HG03139 (cell line): ENCODE measurements around the gene C15orf39.
"Not testable (repeated sequence)": the region's sequence is repeated elsewhere in the genome, so short reads cannot be mapped to it uniquely, and the experiment has no call there.

Source experiments
- ATAC-seq: cut with Tn5 transposase; IDR thresholded peaks from one replicate; pipeline ENCODE4 v1.9.1; 2021; ENCODE audit not compliant: unreplicated experiment

C15orf39 gene

DNA sequence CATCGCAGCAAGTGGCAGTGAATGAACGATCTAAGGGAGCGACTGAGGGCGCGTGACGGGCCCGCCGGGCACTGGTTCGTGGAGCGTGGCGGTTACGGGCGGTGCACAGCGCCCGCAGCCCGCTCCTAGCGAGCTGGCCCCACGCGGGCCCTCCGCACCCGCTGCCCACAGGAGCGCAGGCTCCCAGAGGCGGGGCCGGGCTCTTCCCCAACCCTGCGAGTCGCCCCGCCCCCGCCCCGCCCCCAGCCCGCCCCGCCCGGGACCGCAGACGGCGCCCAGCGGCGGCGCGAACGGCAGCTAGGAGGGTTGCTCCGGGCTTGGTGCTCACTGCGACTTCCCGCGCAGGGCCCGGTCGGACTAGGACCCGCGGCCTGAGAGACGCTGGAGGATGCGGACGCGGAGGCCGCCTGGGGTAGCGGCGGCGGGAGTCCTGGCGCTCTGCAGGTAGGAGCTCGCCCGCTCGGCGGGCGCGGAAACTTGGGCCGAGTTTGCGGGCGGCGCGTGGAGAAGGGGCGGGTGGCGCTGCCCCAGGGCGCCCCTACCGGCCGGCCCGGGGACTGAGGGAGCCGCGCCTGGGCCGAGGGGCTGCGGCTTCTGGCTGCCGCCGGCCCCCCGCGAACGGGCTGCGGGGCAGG, at the start of gene C15orf39:
Gene C15orf39 (plus strand): TSS at position 267 of the 635 bp plus-strand sequence. CDS start 4,167 bp downstream, outside the sequence.
- peak; percentile 32 for ATAC-seq

DNA sequence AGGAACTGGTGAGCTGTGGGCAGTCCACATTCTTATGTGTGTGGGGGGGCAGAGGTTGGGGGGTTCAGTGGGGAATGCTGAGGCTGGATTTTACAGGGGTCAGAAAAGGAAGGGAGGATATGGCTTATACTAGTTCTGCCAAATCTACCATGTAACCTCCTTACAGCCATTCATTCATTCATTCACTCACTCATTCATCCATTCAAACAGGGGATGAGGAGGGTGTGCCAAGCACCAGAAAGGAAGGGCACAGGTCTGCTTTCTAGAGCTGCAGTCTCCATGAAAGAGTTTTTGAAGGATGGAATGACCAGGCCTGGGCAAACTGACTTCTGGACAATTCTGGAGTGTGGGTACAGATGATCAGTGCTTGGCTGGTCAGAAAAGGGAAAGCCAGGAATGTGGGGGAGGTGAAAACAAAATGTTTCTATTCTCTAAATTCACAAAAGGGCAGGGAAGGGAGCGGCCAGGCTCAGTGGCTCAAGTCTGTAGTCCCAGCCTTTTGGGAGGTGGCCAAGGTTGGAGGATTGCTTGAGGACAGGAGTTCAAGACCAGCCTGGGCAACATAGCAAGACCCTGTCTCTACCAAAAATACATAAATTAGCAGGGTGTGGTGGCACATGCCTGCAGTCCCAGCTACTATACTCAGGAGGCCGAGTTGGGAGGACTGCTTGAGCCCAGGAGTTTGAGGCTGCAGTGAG, 49.2 kb upstream of the C15orf39 start:
- ATAC-seq = no peak

DNA sequence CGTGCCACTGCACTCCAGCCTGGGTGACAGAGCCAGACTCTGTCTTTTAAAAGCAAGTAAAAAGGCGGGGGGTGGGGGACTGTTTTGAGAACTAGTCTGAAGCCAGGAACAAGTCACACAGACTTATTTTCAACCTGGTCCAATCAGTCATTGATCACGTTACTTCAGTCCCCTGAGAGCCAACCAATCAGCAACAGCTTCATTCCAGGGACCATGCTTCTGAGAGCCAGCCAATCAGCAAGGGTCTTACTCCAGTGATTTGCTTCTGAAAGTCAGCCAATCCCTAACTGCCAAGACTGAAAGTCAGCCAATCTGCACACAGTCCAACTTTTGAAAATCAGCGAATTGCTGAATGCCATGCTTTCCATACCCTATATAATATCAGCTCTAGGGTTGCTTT, 48.6 kb upstream of the C15orf39 start:
- no peak for ATAC-seq

DNA sequence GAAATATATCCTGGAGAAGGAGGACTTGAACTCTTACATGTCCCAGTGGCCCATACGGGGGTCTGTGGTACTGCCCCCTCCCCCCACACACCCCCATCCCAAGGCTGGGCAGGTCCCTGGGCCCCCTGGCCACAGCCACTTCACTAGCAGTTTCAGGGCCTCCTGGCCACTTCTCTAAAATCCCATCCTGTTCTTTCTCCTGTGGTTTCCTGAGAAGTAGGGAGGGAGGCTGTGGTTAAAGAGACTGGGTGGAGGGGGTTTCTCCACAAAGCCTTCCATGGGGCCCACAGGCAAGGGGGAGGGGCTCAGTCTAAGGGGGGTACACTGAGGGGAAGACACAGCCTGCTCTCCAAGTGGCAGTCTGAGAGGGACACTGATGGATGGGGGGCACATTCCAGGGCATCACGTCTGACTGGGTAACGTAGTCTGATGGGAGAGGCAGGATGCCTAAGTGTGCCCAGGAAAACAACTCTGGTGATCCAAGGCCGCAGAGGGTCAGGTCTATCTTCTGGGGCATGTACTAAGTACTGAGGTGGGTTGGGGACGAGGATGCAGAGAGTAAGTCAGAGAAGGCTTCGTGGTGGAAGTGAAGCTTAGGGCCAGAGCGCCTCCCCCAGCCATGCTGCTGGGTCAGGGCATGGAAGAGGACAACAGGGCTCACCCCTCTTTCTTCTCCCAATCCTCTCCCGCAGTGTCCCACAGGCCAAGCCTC, 48.0 kb upstream of the C15orf39 start:
- ATAC-seq = no peak

DNA sequence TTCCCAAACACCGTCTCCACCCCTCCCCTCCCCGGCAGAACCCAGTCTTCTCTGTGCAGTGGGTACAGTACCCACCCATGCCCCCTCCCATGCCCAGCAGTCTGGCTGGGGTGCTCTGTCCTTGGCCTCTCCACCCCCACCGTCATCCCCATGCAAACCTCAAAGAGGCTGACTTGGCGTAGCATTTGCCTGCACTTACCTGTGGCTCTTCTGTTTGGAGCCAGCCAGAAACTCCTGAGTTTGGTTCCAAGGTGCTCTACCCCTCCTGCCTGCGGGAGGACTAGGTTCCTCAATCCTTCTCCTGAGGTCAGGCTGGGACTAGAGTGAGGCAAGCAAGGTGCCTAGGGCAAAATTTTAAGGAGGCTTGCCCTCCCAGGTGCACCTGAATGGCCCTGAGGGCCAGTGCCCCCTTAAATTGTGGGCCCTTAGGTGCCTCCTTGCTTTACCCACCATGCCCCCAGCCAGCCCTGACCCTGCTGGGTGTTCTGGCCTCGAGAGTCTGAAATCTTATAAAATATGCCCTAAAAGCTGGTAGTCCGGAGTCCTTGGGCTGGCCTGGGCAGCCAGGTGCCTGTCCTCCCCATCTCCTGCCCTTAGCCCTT, 47.1 kb upstream of the C15orf39 start:
- no peak for ATAC-seq

DNA sequence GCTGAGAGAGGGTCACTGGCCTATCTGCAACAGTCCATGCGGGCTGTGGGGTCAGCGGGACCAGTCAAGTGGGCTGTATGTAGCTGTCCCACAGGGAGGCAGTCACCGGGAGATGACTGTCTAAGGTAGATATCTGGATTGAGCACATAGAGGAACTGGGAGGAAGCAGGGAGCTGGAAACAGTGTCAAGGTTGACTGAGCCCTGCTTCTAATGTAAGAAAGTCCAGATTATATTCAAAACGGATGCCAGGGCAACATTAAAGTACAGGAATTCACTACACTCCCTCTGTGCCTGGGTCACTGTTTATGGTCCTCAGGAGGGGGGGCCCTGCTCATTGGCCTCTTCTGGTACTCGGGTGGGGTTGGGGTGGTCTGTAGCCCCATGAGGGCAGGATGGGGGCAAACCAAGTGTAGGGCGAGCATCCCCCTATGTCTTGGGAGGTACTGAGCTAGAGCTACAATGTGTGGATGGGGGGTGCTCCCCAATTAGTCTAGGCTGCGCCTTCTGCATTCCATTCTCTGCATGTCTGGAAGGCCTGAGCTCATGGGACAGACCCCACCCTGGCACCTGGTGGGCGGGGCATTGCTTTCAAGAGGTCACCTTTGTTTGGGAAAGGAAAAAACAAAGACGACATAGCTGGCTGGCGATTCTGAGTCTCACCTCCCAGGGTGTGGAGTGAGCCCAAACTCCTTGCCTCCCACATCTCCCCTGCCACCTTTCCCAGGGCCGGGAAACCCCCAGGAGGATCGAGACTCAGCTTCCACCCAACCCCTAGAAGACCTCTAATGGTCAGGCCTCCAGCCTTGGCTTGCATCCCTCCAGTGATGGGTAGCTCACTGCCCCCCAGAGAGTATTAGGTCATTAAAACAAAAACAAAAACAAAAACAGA, 45.1 kb upstream of the C15orf39 start:
- no peak for ATAC-seq

DNA sequence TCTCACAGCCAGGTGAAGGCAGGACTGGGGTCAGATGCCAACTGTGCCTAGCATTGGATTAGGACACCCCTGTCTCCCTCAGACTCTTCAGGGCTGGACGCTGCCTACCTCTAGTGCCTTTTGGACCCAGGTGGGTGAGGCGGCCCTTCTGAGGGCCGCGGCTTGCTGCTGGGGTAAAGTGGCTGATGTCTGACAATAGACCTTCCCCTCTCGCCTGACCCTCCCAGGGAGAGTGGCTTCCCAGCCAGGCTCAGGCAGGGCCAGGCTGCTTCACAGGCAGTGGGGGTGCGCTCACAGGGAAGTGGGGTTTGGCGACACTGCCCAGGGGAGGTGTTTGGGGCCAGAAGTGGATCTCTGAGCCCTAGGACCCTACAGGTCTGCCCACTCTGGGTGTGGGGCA, 43.3 kb upstream of the C15orf39 start:
- no peak for ATAC-seq

DNA sequence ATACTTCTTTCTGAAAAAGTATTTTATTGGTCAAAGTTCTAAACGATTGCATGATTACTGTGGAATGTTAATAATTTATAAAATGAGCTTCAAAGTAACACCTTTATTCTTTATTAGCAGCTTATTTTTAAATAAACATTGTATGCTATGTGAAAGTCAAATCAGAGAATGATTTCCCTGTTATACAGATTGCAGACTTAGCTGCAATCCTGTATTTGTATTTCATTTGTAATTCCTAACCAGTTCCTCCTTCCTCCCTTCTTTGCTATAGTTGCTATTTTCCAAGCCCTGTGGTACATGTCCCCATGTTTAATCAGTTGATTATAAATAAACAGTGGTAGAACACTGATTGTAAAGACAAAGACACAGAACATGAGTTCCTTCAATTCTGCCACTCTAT, 42.4 kb upstream of the C15orf39 start:
- no peak for ATAC-seq

DNA sequence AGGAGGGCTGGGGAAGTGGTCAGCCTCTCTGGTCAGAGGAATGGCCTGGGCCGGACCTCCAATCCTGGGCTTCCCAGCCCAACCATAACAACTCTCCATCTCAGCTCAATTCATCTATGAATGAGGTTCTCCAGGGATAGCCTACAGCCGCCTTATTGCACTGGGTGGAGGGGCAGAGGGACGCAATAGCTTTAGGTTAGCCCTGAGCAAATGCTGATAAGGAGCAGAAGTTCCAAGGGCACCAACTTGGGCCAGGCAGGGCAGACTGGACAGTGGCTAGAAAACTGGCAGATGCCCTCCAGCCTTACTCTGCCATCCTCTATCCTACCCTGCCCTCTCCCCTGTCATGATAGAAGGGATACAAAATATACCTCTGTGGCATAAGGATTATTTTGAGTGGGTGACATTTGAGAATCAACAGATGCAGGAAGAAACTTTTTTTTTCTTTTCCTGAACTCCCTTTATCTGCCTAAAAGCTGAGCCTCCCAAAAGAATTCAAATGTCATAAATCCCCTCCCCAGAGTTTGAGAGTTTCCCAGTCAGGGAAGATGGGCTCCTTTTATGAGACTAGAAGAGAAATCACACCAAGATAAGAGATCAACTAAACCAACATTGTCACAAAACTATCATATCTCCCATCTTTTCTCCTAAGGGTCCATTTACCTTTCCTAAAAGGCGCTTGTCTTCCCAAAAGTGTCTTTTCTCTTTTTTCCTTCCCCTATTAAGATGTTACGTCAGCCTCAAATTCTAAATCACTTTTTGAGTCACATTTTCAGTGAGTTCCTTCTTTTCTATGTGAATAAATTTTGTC, 40.4 kb upstream of the C15orf39 start:
- no peak for ATAC-seq

DNA sequence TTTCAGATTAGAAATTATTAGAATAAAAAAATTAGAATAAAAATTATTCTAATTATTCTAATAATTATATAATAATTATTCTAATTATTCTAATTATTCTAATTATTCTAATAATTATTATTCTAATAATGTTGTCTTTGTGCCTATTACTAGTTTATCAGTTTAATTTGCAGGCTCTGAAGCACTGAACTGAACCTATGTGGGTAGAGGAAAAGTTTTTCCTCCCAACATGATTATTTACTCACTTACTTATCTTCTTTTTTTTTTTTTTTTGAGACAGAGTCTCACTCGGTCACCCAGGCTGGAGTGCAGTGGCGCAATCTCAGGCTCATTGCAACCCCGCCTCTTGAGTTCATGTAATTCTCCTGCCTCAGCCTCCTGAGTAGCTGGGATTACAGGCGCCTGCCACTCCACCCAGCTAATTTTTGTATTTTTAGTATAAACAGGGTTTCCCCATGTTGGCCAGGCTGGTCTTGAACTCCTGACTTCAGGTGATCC, 39.7 kb upstream of the C15orf39 start:
- no peak for ATAC-seq

DNA sequence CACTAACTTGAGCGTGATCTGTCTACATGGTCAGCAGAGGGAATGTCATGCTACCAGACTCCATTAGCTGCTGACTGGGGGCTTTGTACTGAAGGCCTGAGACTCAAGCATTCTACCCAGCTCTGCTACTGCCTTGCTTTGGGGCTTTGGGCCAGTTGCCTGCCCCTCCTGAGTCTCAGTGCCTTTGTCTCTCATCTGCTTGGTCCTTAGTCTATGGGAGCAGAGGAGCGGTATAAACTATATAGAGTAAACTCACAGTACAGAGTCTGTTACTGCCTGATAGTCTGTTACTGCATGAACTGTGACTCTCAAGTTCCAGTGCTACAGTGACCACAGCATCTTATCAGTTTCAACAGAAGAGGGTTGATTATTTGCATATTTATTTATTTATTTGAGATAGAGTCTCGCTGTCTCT, 38.5 kb upstream of the C15orf39 start:
- ATAC-seq = no peak

DNA sequence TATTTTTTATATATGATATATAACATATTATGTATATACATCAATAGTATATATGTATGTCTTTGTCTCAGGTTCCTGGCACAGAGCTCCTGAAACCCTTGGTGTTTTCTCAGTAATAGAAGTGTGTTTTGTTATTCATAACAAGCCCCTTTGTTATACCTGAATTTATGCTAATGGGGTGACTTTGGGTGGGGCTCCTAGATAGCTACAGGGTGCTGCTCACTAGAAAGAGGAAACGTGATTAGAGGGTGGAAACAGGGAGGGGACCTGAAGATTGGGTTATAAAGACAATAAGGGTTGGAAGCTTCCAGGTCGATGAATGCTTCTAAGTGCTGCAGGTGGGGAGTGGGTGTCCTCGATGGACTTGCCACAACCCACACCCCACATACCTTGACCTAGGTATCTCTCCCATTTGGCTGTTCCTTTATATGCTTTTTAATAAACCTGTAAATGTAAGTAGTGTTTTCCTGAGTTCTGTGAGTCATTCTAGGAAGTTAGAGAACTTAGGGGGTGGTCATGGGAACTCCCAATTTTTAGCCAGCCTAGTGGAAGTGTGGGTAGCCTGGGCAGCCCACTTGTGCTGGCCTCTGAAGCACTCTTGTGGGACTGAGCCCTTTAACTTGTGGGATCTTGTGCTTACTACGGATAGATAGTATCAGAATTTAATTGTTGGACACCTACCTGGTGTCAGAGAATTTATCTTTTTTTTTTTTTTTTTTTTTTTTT, 36.9 kb upstream of the C15orf39 start:
- ATAC-seq = no peak

DNA sequence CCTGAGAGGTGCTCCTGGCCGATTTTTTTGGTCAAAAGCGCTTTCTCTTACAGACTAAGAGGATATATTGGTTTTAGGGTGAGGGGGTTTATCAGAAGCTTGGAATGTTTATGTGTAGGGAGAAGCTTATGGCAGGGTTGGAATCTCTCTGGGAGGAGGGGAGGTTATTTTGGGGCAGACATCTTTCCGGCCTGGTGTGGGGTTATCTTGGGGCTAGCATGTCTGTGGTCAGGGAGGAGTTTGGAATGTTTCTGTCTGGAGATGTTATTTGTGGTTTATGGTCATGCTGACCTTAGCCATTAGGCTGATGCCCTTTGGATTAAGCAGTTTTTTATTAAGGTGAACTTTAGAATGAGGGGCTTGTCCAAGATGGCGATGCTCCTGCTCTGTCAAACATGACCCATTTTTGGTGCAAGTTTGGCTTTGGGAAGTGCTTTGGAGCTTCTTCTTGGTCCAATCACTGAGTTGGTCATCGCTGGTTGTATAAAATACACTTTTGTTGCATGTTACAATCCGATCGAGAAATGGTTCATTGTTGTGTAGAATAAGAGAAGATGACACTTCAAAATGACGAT, 35.1 kb upstream of the C15orf39 start:
- ATAC-seq = not testable (repeated sequence)

DNA sequence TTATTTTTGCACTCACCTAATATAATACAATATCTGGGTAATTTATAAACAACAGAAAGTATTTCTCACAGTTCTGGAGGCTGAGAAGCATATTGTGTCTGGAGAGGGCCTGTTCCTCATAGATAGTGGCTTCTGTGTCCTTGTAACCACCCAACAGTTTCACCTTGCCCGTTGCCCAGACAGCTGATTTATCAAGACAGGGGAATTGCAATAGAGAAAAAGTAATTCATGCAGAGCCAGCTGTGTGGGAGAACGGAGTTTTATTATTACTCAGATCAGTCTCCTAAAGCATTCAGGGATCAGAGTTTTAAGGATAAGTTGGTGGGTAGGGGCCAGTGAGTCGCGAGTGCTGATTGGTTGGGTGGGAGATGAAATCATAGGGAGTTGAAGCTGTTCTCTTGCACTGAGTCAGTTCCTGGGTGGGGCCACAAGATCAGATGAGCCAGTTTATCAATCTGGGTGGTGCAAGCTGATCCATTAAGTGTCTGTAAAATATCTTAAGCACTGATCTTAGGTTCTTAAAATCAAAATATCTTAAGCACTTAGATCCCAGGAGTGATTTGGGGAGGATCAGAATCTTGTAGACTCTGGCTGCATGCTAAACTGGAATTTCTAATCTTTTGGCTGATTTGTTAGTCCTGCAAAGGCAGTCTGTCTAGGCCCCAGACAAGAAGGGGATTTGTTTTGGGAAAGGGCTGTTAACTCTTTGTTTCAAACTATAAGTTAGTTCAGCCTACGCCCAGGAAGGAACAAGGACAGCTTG, 33.9 kb upstream of the C15orf39 start:
- no peak for ATAC-seq

DNA sequence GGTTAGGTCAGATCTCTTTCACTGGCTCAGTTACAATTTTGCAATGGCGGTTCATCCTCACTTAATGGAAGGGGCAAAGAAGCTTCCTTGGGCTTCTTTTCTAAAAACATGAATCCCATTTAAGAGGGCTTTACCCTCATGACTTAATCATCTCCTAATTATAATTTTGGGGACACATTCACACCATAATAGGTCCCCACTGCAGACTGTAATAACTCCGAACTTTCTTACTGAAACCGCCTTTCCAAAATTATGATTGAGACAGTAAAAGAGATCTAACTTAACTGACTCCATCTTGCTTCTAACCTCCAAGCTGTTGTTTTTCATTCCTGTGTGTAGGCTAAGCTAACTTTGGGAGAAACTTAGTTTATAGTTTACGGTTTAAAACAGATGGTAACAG, 33.3 kb upstream of the C15orf39 start:
- no peak for ATAC-seq

DNA sequence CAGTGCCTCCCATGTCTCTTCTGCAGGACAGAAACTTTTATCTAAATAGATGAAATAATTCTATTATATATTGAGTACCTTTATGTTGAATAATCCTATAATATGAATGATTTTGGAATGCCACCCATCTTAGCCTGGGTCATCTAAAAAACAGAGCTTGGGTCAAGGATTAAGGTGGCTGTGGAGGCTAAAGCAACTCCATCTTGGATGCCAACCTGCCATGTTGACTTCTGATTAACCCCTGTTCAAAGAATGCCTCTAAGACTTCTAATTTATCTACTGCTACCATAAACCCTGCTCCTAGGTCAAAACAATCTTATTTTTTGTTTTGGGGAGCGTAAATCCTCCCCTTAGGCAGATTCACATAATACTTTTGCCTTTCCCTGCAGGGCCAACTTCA, 31.5 kb upstream of the C15orf39 start:
- ATAC-seq = no peak

DNA sequence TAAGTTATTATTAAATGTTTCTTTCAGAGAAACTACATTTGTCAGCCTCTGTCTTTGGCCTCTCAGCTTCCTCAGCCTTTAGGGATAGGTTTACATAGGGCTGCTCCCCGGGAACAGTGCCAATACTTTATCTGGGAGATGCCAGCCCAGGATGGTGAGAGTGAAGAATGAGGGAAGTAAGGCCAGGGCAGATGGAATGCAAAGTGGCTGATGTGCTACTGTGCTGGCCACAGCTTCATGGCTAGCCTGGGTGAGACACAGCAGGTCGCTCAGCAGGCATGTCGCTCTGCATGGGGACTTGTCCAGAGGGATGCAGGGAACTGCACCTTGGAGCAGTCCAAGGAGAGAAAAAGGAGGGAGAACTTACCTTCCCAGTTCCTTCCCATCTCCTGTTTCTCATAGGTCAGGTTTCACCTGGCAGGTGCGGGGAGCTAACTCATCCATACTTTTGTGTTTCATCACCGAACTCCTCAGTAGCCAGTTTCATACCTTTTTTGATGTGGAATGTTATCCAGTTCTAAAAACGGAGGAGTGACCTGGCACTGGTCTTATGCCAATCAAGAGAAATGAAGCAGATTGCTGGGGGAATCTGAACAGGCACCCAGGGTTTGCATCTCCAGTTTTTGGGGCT, 30.9 kb upstream of the C15orf39 start:
- ATAC-seq = no peak

DNA sequence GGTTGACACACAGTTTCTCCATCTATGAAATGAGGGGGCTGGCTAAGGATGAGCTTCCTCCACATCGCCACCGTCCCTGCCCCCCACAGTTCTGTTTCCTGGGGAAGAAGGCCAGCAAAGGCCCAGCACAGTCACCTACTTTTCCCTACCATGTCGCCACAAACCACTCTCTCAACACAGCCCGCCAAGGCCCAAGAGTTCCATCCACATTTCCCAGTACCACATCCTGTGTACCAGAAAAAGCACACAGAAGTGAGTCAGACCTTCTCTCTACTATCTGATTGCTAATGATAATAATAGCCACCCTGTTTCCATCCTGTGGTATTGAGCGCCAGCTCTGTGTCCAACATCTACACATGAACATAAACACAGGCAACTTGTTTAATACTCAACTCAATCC, 30.3 kb upstream of the C15orf39 start:
- no peak for ATAC-seq
